ENCODE results near the gene DMRT1.

Gene DMRT1

GRCh38 chr9:841371-842209, at the start of gene DMRT1:
DMRT1 (plus strand) TSS chr9:841697; CDS start chr9:841839, 142 bp downstream.
- DNase-seq (ENCODE audit: low read depth in 2 of 2), result no peak

GRCh38 chr9:792331-793260, 48.9 kb upstream of the DMRT1 start:
- no peak for DNase-seq (ENCODE audit: low read depth in 2 of 2)

GRCh38 chr9:794386-794785, 47.1 kb upstream of the DMRT1 start:
- no peak for DNase-seq (ENCODE audit: low read depth in 2 of 2)

- no peak for DNase-seq (ENCODE audit: low read depth in 2 of 2)
These were observed 45.6 kb upstream of the DMRT1 start for GRCh38 chr9:795869-796268.

GRCh38 chr9:800591-801150, 40.8 kb upstream of the DMRT1 start:
- DNase-seq (ENCODE audit: low read depth in 2 of 2), result no peak

- DNase-seq (ENCODE audit: low read depth in 2 of 2), result no peak
These were observed 40.0 kb upstream of the DMRT1 start for GRCh38 chr9:801399-802071.

- no peak for DNase-seq (ENCODE audit: low read depth in 2 of 2)
These were observed 37.5 kb upstream of the DMRT1 start for GRCh38 chr9:804026-804425.

- no peak for DNase-seq (ENCODE audit: low read depth in 2 of 2)
These were observed 36.3 kb upstream of the DMRT1 start for GRCh38 chr9:805151-805550.

- no peak for DNase-seq (ENCODE audit: low read depth in 2 of 2)
These were observed 35.0 kb upstream of the DMRT1 start for GRCh38 chr9:806285-807156.

- no peak for DNase-seq (ENCODE audit: low read depth in 2 of 2)
These were observed 30.4 kb upstream of the DMRT1 start for GRCh38 chr9:811106-811531.

GRCh38 chr9:818958-819357, 22.5 kb upstream of the DMRT1 start:
- no peak for DNase-seq (ENCODE audit: low read depth in 2 of 2)

GRCh38 chr9:826500-827280, 14.8 kb upstream of the DMRT1 start:
- no peak for DNase-seq (ENCODE audit: low read depth in 2 of 2)

- no peak for DNase-seq (ENCODE audit: low read depth in 2 of 2)
These were observed 1.2 kb upstream of the DMRT1 start for GRCh38 chr9:840343-840742.

- no peak for DNase-seq (ENCODE audit: low read depth in 2 of 2)
These were observed 1.3 kb downstream of the DMRT1 start for GRCh38 chr9:842635-843426.

GRCh38 chr9:843427-843785, 1.9 kb downstream of the DMRT1 start:
- no peak for DNase-seq (ENCODE audit: low read depth in 2 of 2)

GRCh38 chr9:846852-847251, 5.4 kb downstream of the DMRT1 start:
- DNase-seq (ENCODE audit: low read depth in 2 of 2), result no peak

- no peak for DNase-seq (ENCODE audit: low read depth in 2 of 2)
These were observed 6.0 kb downstream of the DMRT1 start for GRCh38 chr9:847505-847904.

GRCh38 chr9:849431-849830, 7.9 kb downstream of the DMRT1 start:
- DNase-seq (ENCODE audit: low read depth in 2 of 2), result no peak

- DNase-seq (ENCODE audit: low read depth in 2 of 2), result no peak
These were observed 11.0 kb downstream of the DMRT1 start for GRCh38 chr9:852539-852938.

Data from stimulated activated CD8-positive, alpha-beta memory T cell treated with anti-CD3 and anti-CD28 coated beads, Interleukin-15, amount 100 ng/mL, for 48 hours (primary cell).